ENCODE data around the gene TCF12.
A peak's percentile ranks its signal among the peaks of the same experiment; 100 is the strongest.
"Not testable (repeated sequence)": the region's sequence is repeated elsewhere in the genome, so short reads cannot be mapped to it uniquely, and the experiment has no call there.

The TCF12 gene

DNA sequence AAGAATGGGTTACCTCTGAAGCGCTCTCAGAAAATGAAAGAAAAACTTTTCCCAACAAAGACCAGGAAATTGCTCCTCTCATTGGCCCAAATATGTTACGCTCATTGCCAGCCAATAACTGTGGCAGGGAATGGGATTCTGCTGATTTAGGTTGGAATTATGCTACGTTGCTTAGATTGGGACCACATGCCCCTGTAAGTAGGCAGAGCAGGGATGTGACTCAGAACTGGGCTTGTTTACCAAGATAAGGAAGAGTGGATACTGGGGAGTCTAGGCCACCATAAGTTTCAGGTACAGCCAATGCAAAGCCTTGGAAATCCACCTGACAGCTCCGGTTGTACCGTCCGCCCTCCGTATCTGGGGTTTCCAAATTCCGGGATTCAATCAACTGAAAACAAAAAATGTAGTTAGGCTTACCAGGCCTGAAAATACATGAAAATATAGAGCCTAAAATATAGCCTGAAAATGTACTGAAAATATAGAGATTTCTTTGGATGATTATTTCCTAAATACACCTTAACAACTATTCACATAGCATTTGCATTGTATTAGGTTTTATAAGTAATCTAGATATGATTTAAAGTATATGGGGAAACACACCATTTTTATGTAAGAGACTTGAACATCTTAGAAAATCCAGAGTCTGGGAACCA, 1.5 kb upstream of the TCF12 start:
- FAIRE-seq, result no peak

DNA sequence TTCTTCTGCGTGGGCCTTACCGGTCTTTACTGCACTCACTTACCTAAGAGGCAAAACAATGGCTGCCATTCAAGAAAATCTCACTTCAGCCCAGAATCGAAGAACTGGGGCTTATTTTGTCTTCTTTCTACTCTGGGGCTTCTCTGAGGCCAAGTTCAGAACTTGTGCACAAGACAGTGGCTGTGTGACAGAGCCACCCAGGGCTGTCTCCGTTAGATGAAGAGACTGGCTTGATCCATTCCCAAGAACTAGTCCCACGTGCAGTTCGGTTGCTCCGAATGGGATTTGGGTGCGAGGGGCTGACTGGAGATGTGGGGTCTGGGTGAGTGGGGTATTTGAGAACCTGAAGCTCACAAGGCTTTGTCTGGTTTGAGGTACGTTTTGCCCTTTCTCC, 795 bp upstream of the TCF12 start:
- FAIRE-seq, result no peak

DNA sequence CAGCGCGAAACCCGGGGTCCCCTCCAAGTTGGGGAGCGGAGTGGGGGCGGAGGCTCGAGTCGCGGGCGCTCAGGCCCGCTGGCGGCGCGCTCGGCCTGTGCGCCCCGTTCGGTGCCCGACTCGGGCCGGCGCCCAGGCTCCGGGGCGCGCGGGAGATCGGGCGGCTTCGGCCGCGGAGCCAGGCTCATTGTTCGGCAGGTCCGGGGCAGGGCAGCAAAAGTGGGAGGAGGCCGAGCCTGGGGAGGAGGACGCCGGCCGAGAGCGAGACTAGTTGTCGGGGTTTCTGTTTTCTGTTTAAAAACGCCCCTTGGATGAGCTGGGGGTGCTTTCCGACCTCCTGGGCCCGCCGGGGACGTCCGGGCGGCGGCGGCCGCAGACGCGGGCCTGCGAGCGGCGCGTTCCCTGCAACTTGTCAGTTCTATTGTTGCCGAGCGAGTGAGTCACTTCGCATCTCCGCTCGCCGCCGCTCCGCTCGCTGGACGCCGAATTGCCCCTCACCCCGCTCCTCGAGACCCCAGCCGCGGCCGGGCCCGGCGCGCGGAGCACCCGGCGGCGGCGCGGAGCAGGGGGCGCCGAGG, 676 bp downstream of the TCF12 start:
- no peak for FAIRE-seq

DNA sequence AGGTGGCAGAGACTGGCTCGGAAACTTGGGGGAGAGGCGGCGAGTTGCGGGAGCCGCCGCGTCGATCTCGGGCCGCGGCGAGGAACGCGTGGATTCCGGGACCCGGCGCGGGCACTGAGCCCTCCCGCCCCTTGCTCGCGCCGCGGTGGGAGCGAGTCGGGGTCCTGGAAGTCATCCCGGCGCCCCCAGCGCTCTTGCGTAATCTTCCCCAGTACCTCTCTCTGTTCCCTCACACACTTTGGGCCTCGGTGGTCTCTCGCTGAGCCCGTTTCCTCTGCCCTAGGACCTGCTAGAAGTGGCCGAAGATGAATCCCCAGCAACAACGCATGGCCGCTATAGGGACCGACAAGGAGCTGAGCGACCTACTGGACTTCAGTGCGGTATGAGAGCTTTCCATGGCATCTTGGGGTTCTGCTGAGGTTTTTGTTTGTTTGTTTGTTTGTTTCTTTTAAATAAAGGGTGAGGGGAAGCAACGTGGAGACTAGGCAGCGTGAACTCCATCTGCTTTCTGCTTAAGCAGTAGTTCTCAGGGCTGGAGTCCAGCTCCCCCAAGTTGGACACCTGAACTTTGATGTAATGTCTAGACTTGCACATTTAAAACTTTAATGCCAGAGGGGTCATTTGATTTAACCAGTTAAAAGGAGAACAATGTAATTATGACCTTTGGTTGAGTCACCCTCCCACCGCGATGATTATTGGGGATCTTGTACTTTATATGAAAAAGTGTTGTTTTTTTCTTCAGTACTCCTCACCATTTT, 1.3 kb downstream of the TCF12 start:
- FAIRE-seq, result no peak

DNA sequence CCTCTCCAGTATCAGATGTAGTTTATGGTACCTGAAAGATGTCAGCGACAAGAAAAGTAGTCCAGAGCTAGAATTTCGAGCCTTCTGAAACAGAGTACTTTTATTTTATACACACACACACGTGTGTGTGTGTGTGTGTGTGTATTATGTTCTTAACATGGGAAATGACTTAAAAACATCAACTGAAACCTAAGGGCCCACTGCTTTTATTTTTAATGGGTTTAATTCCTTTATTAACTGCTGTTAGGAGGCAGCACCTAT, 1.9 kb downstream of the TCF12 start:
- no peak for FAIRE-seq

DNA sequence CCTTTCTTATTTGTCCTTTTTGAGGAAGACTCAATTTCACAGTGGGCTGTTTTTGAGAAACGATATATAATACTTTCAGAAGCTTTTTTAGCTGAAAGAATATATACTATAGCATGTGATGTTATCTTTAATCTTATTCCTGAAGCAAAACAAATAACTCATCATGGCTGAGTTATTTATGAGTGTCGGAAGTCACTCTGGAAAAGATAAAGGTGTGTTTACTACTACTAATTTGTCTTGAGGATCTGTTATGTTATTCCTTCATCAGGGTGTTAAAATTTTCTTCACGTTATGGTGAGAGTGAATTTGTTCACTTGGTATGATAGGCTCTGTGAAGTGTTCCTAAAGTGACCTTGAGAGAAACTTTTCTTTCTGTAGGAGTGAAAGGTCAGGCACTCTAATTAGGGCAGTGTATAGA, 4.7 kb downstream of the TCF12 start:
- no peak for FAIRE-seq

DNA sequence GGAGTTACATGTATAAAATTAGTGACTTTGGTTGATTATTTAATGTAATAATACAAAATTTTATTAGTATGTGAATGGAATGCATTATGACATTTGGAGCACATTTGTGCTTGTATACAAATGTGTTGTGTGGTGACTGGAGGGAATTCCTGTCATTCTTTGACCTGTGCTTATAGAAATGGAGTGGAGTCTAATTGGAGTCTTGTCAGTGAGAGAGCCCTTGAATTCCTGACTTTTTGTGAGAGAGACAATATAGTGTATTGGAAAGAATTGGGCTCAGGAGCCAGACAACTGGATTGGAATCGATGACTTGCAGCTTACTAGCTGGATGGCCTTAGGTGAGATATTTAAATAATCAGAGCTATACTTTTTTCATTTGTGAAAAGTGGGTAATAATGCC, 9.4 kb downstream of the TCF12 start:
- FAIRE-seq, result no peak

DNA sequence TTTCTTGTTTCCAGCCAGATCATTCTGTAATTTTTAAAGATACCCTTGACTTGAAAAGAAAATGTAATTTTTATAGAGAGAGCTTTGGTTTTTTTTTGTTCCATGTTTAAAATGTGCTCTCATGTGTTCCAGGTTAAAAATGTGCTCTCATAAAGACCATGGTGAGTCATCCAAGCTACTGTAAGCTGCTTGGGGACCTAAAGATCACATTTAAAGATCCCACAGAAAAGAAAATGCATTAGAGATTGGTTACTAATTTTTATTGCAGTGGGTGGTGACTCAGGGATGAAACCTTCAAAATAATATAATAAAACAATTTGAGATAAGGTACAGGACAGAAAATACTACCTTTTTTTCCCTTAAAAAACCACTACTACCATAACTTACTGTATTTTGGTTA, 11.0 kb downstream of the TCF12 start:
- no peak for FAIRE-seq

DNA sequence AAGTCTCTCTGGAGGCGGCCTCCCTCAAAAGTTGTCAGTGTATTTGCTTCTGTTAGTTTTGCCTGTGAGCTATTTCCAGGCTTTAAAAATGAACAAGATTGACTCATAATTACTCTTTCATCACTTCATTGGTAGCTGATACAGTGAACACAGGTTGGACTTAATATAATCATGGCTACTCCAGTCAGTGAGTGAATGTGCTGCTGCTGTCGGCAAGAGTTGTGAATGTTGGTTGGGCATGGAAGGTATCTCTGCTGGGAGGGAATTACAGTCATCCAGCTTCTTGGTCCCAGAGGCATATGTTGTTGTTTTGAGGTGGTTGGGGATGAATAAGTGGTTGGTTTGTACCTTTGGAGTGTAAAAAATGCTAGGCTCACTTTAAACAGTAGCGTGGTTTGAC, 11.5 kb downstream of the TCF12 start:
- no peak for FAIRE-seq

DNA sequence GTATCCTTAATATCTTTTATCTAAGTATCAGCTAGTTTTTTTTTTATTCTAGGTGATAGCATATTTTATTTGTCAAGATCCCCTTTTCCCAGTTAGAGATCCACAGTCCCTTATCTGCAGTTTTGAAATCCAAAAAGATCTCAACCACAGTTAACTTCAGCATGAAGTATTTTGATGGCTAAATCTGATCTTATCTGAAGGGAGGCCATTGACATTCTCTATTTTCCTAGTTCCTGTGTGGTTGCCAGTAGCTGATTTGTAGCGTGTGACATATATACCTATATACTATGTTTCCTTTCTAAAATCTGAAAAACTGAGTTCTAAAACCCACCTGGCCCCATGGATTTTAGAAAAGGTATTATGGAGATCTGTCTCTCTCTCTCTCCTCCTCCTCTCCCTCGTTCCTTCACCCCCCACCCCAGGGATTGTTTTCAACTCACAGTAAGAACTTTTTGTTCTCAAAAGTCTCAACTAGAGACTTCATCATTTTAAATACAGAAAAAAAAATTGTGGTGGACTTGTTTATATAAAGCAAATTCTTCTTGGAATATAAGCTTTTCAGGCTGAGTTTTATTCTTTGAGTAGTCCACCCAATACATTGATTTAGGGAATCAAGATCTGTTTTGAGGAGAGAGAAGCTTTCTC, 12.3 kb downstream of the TCF12 start:
- no peak for FAIRE-seq

DNA sequence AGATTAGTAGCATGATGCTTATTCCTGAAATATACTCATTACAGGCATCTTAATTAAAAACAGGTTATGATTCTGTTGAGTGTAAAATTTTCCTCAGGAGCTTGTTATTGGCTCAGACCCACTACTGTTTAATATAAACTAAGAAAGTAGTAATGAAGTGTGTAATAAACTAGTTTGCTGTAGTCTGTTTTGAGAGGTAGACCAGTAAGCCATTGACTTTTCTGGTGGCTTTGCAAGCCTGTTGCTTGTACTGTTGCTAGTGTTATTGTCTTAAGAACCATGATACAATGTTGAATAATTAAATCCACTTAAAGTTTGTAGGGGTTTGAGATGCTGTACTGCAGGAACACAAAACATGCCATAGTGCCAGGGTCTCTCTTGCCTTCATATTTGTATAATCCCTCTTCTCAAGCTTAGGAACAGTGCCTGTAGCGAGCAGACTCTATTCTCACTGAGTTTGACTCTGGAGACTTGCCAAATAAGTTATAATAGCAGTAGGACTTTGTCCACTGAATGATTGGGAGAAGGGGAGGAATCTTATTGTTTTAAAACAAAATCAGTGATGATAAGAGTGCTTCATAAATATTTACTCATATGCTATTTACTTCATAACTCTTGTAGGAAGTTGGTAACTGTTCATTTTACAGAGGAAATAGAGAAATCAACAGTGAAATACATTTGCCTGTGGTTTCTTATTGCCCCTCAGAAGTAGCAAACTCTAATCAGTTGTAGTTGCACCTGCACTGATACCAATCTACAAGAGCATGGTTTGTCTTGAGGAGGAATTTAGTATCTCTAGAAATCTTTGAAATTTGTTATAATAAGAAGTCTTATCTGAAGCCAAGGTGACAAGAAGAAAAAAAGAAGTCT, 13.4 kb downstream of the TCF12 start:
- FAIRE-seq, result no peak

DNA sequence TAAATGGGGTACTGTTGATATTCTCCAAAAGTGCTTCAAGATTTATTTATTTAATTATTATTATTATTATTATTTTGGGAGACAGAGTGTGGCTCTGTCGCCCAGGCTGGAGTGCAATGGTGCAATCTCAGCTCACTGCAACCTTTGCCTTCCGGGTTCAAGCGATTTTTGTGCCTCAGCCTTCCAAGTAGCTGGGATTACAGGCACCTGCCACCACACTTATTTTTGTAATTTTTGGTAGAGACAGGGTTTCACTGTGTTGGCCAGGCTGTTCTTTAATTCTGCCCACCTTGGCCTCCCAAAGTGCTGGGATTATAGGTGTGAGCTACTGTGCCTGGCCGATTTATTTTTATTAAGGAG, 14.0 kb downstream of the TCF12 start:
- FAIRE-seq, result not testable (repeated sequence)

DNA sequence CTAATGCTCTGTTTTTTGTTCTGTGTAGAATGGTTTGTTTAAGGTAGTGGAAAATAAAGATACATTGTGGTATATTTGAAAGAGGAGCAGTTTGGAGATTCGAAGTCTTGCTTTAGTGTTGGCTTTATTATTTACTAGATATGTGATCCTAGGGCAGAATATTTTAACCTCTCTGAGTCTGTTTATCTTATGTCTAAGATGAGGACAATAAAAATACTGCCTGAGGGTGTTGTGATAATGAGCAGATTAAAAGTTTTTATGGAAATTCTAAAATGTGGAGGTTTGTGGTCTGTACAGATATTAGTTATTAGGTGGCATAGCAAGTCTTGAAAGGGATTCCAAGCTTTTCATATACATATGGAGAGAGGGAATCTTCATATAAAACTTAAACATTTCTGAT, 15.0 kb downstream of the TCF12 start:
- FAIRE-seq, result no peak

DNA sequence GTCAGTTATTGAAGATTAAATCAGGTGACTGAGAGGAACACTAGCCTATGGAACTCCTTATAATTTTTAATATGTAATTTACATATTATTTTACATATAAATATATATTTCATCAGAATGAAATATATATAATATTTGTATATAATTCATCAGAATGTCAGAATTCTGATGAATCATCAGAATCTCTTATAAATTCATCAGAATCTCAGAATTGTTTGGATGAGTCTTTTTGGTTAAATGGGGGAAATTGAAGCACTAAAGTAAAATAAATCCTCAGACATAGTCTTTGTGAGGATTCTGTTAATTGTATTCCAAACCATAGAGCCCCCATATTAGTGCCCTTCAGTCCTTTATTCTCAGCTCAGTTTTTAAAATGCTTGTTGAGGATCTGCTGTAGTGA, 15.4 kb downstream of the TCF12 start:
- FAIRE-seq, result peak; percentile 21

DNA sequence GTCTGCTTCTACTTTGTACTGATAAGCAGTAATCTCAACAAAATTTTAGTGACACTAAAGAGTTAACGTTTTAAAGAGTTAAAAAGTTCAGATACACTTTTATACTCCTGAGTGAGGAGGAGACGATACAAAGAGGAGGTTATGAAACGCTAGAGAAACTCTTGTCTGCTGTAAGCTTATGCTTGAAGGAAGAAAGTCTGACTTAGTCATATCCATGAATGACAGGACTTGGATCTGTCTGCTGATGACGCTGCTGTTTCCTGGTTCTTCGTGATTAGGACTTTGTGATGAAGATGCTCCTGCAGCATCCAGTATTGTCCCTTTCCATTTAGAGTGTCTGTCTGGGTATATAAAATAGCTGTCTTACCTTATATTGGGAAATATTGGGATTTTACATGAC, 15.8 kb downstream of the TCF12 start:
- no peak for FAIRE-seq

DNA sequence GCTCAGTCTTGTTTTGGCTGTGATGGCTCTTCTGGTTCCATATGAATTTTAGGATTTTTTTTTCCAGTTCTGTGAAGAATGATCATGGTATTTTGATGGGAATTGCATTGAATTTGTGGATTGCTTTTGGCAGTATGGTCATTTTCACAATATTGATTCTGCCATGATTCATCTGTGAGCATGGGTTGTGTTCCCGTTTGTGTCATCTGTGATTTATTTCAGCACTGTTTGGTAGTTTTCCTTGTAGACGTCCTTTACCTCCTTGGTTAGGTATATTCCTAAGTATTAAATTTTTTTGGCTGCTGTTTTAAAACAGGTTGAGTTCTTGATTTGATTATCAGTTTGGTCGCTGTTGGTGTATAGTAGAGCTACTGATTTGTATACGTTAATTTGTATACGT, 18.5 kb downstream of the TCF12 start:
- FAIRE-seq, result no peak

DNA sequence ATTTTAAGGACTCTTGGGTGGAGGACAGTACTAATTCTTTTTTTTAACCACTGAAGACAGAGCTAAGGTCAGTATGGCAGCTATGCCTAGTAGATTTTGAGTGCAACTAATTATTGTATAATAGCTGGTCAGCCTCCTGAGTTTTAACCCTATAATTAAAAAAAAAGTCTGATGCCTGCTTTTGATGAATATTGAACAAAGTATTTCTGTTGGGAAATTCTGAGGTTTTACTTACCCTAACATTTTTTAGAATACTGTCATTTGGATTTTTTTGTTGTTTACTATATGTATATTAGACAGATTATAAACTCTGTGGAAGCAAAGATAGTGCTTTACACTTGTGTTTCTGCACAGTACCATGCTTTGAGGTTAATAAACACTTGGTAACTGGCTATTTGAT, 20.8 kb downstream of the TCF12 start:
- no peak for FAIRE-seq

DNA sequence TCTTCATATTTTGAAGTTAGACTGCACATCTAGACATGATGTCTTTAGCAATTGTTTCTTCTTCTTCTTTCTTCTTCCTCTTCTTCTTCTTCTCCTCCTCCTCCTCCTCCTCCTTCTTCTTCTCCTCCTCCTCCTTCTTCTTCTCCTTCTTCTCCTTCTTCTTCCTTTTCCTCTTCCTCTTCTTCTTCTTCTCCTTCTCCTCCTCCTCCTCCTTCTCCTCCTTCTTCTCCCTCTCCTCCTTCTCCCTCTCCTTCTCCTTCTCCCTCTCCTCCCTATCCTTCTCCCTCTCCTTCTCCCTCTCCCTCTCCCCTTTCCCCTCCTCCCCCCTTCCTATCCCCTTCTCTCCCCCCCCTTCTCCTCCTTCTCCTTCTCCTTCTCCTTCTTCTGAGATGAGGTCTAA, 21.9 kb downstream of the TCF12 start:
- FAIRE-seq, result no peak

DNA sequence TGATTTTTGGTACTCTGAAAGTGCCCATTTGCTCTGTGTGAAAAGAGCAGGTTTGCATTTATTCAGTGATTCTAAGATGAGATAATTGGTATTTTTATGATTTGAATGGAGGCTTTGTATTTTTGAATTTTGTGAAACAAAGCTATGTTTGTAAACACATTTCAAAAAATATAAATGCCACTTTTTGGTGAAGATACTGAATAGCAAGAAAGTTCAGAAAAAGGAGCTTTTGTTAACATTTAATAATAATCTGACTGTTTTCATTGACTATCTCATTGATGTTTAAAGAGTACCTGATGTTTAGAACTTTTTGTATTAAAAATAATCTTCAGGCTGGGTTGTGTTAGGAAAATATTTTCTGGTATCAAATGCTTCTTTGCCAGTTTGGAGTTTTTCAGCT, 23.7 kb downstream of the TCF12 start:
- no peak for FAIRE-seq

DNA sequence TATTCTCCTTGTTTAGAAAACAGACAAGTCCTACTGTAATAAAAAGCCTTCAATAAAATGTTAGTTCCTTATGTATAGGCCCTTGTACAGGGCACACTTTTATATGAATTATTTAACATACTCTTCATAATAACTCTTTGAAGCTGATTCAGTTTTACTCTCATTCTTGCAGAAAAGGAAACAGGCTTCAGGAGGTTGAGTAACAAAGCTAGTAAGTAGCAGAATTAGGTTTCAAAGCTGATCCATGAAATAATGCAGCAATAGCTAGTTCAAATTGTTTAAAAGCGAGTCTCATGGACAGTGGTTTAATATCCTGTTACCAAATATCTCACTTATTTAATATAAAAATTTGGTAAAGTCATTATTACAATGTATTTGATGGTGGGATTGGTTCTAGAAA, 25.0 kb downstream of the TCF12 start:
- FAIRE-seq, result no peak

DNA sequence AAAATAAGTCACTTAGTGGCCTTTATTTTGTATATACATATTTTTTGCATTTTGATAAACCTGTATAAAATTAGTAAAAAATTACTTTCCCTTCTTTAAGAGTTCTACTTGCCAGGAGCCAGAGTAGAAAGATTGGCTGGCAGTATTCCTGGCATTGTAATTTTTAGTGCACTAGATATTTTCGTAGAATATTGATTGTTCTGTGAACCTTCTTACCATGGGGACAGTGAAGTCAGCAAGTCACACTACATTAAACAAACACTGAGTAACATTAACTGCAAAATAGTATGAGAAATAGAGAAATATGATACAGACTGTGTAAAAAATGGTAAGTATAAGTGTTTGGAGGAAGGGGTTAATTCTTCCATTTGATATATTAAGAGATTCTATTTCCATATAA, 26.0 kb downstream of the TCF12 start:
- FAIRE-seq, result no peak

DNA sequence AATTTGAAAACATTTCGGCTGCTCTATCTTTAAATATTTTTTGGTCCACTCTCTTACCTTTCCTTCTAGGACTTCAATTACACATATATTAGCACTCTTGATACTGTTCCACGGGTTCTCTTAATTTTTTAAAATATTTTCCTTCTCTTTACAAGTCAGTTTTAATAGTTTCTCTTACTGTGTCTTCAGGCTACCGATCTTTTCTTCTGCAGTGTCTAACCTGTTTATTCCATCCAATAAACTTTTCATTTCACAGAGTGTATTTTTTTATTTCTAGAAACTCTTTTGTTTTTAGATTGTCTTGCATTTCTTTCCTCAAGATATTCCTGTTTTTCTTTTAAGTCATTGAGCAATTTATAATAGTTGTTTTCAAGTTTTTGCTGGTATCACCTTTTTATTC, 27.7 kb downstream of the TCF12 start:
- no peak for FAIRE-seq

All from endometrium (tissue), 2 donors.